Left cardiac atrium (tissue), 4 donors: Measurements from ENCODE around the gene PDS5A. TPM values are rescaled to one million over a fixed set of nuclear protein-coding genes. Genes with fewer than 3 reads are reported as not detected.
"Not testable (repeated sequence)": the region's sequence is repeated elsewhere in the genome, so short reads cannot be mapped to it uniquely, and the experiment has no call there.

Source experiments
- ATAC-seq, 2 donors: fragments of 200-7000 bp; cut with Tn5 transposase; one replicate each; pipeline ENCODE4 v1.9.1; 2020; ENCODE audit warnings: mild to moderate bottlenecking in 2 of 2, moderate library complexity in 2 of 2
- DNase-seq: peaks from one replicate; pipeline ENCODE4 v3.0.0-alpha.2; 2020
- intact Hi-C, 2 donors: fragments of 100-400 bp; cut with DNase I; formaldehyde crosslinking; loops; one replicate each; pipeline versions ENCODE4 v1.14.1 to v1.15.1; 2022 to 2023
- total RNA-seq, 2 donors: library from RNA; stranded (reverse); fragmentation: NEBNext Ultra II Directional; extraction: Animal tissue kit (Norgen Biotek cat#: 25700); gene quantifications; one replicate each; pipeline ENCODE4 v1.2.1, GENCODE V29; 2021
- donor health status: DM: no; HTN: yes; CAD: no.
- donor health status: DM: no; HTN: yes; CAD: no; lungs with severe emphysema.
- donor health status: DM: yes; HTN: yes; CAD: no.
- donor health status: Dilated cardiomyopathy.

PDS5A gene
- total RNA-seq, 2 donors from 2014 or later, result 35.3 to 40.3 TPM

DNA sequence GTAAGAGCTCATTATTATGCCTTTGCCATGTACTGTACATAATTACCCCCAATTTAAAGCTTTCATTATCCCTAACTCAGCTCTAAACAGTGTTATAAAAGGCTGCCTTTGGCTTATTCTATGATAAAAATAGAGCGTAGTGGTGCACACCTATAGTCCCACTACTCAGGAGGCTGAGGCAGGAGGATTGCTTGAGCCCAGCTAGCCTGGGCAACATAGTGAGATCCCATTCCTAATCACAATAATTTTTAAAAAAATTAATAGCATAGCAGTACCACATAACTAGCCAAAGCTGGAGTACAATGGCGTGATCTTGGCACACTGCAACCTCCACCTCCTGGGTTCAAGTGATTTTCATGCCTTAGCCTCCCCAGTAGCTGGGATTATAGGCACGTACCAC lies 112.4 kb downstream of the PDS5A start:
- no peak for ATAC-seq
- no peak for DNase-seq
- intact Hi-C loops, result no loop called here

DNA sequence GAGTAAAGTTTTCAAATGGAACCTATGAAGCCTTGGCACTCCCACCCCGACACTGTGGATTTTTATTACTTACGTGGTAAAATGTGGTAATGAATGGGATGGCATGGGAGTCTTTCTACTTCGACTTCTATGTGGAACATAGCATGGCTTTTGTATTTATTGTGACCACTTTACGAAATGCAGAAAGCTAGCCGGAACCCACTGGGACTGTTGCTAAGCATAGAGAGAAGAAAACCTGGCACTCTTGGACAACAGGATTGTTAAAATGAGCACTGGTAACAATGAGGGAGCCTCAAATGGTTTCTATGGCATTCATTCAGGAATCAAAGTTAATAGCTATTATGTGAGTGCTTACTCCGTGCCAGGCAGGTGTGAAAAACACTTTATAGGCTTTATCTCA lies 113.3 kb downstream of the PDS5A start:
- DNase-seq (no peak), ATAC-seq (no peak)
- intact Hi-C loops, result no loop called here

- ATAC-seq (no peak), DNase-seq (no peak)
- intact Hi-C loops, result no loop called here
Measured at GRCh38 chr4:39860804-39861203, 116.9 kb downstream of the PDS5A start.

GRCh38 chr4:39855909-39856512 lies 121.7 kb downstream of the PDS5A start:
- DNase-seq (no peak), ATAC-seq (no peak)
- intact Hi-C loops, result no loop called here

DNA sequence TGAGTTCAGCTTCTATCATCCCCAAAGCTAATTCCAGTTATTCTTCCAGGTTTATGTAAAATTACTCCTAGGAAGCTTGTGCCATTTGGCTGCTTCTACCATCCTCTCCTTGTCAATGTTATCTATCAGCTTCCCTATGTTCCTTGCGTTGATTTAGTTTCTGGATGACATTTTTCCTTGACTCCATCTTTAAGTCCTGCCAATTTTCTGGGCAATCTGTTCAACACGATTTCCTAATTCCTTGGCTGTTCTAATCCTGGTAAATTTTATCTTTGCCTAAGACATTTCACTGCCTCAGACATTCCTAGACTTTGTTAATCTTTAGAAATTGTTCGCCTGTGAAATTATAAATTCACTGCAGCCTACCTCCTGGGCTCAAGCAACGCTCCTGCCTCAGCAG lies 125.1 kb downstream of the PDS5A start:
- ATAC-seq (peak in 1 of 2 donors; percentile 41), DNase-seq (no peak)
- intact Hi-C loops, result no loop called here

DNA sequence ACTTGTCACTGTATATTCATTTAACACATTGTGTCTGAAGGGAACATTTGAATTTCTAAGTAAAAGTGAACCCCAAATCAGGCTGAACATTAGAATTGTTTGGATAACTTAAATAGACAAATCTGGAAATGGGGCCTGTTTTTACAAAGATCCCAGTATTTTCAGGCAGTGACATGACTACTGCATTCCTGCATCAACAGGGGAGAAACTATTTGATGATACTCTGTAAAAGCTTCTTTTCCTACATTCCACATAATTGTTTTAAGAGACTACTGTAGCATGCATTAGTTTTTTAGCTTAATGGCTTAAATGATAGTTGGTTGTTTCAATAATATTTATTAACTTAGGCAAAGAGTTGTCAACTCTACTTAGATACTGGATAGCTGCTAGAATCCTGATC lies 127.0 kb downstream of the PDS5A start:
- no peak for DNase-seq
- no peak for ATAC-seq
- intact Hi-C loops, result no loop called here

DNA sequence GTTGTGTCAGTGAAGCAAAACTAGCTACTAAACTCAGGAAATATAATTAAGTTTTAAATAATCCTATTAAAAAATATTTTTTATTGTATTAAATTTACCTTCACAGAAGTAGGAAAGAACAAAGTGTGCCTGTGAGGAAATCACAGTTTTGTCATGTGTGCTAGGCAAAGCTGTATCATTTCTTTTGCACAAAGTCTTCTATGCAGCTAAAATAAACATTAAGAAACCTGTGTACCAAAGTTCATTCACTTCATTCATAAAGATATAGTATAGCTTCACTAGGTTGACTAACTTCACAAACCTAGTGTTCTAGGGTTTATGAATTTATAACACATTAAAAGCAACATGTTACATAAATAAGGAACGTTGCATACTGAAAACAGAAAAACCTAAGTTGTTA lies 131.0 kb downstream of the PDS5A start:
- DNase-seq, result no peak
- intact Hi-C loops, result no loop called here

GRCh38 chr4:39846120-39846519 lies 131.6 kb downstream of the PDS5A start:
- intact Hi-C loops, result no loop called here
- ATAC-seq (no peak), DNase-seq (no peak)

More for the DNA sequence above, 131.0 kb downstream of the PDS5A start:
- ATAC-seq, result no peak

DNA sequence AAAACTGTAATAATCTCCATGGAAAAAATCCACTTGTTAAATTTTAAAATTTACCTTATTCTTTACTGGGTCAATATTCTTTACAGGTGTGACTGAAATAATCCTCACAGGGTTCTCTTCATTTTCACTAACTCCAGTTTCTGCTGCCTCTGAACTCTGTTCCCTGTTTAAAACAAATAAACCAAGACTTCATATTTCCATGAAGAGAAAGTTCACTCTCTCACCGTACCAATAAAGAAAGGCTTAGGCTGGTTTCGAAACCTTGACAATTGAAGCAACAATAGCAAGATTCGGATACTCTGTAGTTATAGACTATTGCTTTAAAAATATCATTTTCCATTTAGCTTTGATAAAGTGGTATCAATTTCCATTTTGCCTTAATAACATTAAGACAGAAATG lies 135.8 kb downstream of the PDS5A start:
- intact Hi-C loops, result no loop called here
- DNase-seq (no peak), ATAC-seq (no peak)

DNA sequence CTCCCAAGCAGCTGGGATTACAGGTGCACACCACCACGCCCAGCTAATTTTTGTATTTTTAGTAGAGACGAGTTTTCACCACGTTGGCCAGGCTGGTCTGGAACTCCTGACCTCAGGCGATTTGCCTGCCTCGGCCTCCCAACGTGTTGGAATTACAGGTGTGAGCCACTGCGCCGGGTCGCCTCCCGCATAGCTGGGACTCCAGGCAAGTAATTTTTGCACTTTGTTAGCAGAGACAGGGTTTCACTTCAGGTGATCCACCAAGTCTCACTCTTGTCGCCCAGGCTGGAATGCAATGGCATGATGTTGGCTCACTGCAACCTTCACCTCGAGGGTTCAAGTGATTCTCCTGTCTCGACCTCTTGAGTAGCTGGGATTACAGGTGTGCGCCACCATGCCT lies 137.2 kb downstream of the PDS5A start:
- ATAC-seq, DNase-seq, intact Hi-C loops: not testable (repeated sequence)

GRCh38 chr4:39840027-39840426 lies 137.7 kb downstream of the PDS5A start:
- no peak for DNase-seq
- ATAC-seq, result no peak
- intact Hi-C loops, result no loop called here

GRCh38 chr4:39838431-39838830 lies 139.3 kb downstream of the PDS5A start:
- DNase-seq, intact Hi-C loops, ATAC-seq: not testable (repeated sequence)

DNA sequence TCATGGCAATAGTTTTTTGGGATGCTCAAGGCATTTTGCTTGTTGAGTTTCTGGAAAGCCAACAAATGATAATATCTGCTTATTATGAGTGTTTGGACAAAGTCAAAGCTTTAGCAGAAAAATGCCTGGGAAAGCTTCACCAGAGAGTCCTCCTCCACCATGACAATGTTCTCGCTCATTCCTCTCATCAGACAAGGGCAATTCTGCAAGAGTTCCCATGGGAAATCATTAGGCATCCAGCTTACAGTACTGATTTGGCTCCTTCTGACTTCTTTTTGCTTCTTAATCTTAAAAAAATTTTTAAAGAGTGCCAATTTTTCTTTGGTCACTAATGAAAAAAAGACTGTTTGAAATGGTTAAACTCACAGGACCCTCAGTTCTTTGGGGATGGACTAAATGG lies 143.4 kb downstream of the PDS5A start:
- DNase-seq (no peak), ATAC-seq (no peak)
- intact Hi-C loops, result no loop called here

GRCh38 chr4:39825741-39826231 lies 151.9 kb downstream of the PDS5A start:
- DNase-seq (no peak), ATAC-seq (peak in 1 of 2 donors; percentile 64)
- intact Hi-C loops, result no loop called here

GRCh38 chr4:39825090-39825489 lies 152.6 kb downstream of the PDS5A start:
- ATAC-seq, result no peak
- intact Hi-C loops, result no loop called here

GRCh38 chr4:39823191-39823590 lies 154.5 kb downstream of the PDS5A start:
- intact Hi-C loops, result no loop called here
- ATAC-seq (peak in 1 of 2 donors; percentile 50), DNase-seq (no peak)

More at GRCh38 chr4:39825090-39825489, 152.6 kb downstream of the PDS5A start:
- no peak for DNase-seq

DNA sequence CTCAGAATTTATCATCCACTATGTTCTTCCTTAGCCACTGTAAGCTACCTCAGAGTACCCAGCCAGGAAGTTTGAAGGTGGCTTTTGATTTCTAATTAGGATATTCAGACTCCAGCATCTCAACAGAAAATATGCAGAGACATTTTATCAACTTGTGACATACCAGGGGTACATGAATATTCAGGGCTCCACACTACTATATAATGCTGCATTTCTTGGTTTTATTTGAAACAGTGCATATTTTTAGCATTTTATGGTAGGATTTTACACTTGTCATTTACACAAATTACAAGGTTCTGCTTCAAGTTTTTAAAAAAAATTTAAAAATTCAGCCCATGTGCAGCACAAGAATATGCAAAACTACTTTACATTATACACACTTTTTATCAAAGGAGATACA lies 155.0 kb downstream of the PDS5A start:
- intact Hi-C loops, result no loop called here

DNA sequence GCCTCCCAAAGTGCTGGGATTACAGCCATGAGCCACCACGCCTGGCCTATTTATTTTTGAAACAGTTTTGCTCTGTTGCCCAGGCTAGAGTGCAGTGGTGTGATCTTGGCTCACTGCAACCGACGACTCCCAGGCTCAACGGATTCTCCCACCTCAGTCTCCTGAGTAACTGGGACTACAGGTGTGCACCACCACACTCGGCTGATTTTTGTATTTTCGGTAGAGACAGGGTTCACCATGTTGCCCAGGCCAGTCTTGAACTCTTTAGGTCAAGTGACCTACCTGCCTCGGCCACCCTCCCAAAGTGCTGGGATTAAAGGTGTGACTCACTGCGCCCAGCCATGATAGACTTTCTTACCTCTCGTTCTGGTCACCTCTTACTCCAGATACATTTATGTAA lies 155.8 kb downstream of the PDS5A start:
- intact Hi-C loops, result no loop called here
- no peak for ATAC-seq
- no peak for DNase-seq

More for the DNA sequence above, 155.0 kb downstream of the PDS5A start:
- ATAC-seq, result no peak
- DNase-seq, result no peak

DNA sequence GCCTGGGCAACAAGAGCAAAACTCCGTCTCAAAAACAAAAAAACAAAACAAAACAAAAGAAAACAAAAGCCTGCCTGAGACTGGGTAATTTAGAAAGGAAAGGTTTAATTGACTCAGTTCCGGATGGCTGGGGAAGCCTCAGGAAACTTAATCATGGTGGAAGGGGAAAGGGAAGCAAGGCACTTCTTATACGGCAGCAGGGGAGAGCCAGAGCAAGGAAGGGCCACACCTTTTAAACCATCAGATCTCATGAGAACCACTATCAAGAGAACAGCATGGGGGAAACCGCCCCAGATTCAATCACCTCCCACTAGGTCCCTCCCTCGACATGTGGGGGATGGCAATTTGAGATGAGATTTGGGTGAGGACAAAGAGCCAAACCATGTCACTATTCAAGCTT lies 157.5 kb downstream of the PDS5A start:
- ATAC-seq (no peak), DNase-seq (no peak)
- intact Hi-C loops, result no loop called here

- ATAC-seq (no peak), DNase-seq (no peak)
- intact Hi-C loops, result no loop called here
Measured at GRCh38 chr4:39818646-39819045, 159.1 kb downstream of the PDS5A start.

DNA sequence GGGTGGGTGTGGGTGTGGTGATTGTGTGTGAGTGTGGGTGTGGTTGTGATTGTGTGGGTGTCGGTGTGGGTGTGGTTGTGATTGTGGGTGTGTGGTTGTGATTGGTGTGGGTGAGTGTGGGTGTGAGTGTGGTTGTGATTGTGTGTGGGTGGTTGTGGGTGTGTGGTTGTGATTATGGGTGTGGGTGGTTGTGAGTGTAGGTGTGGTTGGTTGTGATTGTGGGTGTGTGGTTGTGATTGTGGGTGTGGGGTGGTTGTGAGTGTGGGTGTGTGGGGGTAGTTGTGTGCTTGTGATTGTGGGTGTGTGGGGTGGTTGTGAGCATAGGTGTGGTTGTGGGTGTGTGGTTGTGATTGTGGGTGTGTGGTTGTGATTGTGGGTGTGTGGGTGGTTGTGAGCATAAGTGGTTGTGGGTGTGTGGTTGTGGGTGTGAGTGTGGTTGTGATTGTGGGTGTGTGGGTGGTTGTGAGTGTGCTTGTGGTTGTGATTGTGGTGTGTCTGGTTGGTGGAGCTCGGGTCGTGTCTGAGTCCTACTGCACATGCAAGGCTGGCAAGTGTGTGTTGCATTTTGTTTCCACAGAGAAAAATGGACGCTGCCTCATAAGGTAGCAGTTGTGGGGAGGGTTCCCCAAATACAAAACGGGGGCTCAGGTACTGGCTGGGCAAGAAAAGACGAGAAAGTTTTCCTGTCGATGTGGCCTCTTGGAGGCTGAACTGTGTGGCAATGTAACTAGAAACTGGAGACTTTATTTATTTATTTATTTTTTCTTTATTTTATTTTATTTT lies 163.1 kb downstream of the PDS5A start:
- intact Hi-C loops, result no loop called here
- DNase-seq (no peak), ATAC-seq (no peak)
